HEK293 (cell line): Measurements from ENCODE around the gene DMWD.

Experiments
- CTCF ChIA-PET: fragments of 350-600 bp; formaldehyde crosslinking; extraction: SDS; loops from one replicate; lab custom pipeline; 2021; ENCODE audit warnings: antibody characterized with exemption; lab: Yijun Ruan, JAX
- POLR2A ChIA-PET: fragments of 300-600 bp; formaldehyde crosslinking; extraction: SDS; loops from one replicate; lab custom pipeline; 2020; ENCODE audit warnings: antibody characterized with exemption, inconsistent platforms; lab: Yijun Ruan, JAX
- H3K27ac ChIP-seq: fragments of 200-500 bp; sonication (Bioruptor generic); 2 replicates; pipeline ENCODE4 v1.5.1; 2014; ENCODE audit warnings: low read depth, low read length, control low read depth, inconsistent platforms; ENCODE audit errors: extremely low read depth
- H3K36me3 ChIP-seq, 2 experiments: fragments of 200-500 bp in 1 of 2; sonication (Bioruptor generic) in 1 of 2; 1 replicate in 1 of 2; 2 replicates in 1 of 2; pipeline ENCODE4 v1.5.1; 2014 to 2017; ENCODE audit warnings: inconsistent platforms in 2 of 2, low read length in 2 of 2; ENCODE audit not compliant: control insufficient read depth in 2 of 2, insufficient read depth in 1 of 2
- H3K4me1 ChIP-seq: fragments of 200-500 bp; sonication (Bioruptor generic); 2 replicates; pipeline ENCODE4 v1.5.1; 2014; ENCODE audit warnings: mild to moderate bottlenecking, low read length, inconsistent platforms; ENCODE audit not compliant: control insufficient read depth, insufficient read depth
- H3K4me3 ChIP-seq: 2 replicates; pipeline ENCODE4 v1.5.1; 2011; ENCODE audit warnings: low read depth, mild to moderate bottlenecking, control low read depth, low read length, moderate library complexity
- H3K9me3 ChIP-seq: fragments of 200-500 bp; sonication (Bioruptor generic); 2 replicates; pipeline ENCODE4 v1.5.1; 2014; ENCODE audit warnings: low read depth, low read length, inconsistent platforms; ENCODE audit not compliant: control insufficient read depth, insufficient read depth
- FEZF1 ChIP-seq: fragments of 450-650 bp; formaldehyde crosslinking; IDR thresholded peaks from 2 replicates; pipeline ENCODE4 v1.5.1; 2016; ENCODE audit warnings: missing biosample characterization, missing genetic modification characterization
- HOXA7 ChIP-seq: sonication (generic); formaldehyde crosslinking; IDR thresholded peaks from 2 replicates; pipeline ENCODE4 v1.8.1; 2022; ENCODE audit warnings: missing genetic modification reagents, borderline replicate concordance
- KLF1 ChIP-seq: fragments of 450-650 bp; formaldehyde crosslinking; IDR thresholded peaks from 2 replicates; pipeline ENCODE4 v1.5.1; 2016; ENCODE audit warnings: missing biosample characterization, missing genetic modification characterization
- MEIS1 ChIP-seq: sonication (generic); formaldehyde crosslinking; IDR thresholded peaks from 2 replicates; pipeline ENCODE4 v1.8.1; 2022; ENCODE audit warnings: missing genetic modification reagents, mild to moderate bottlenecking, borderline replicate concordance
- MZF1 ChIP-seq: fragments of 450-650 bp; formaldehyde crosslinking; IDR thresholded peaks from 2 replicates; pipeline ENCODE4 v1.5.1; 2017; ENCODE audit warnings: missing biosample characterization, missing genetic modification characterization, borderline replicate concordance
- PRDM1 ChIP-seq: fragments of 450-650 bp; formaldehyde crosslinking; IDR thresholded peaks from 2 replicates; pipeline ENCODE4; 2016; ENCODE audit warnings: missing biosample characterization, missing genetic modification characterization
- ZFP3 ChIP-seq: fragments of 450-650 bp; formaldehyde crosslinking; IDR thresholded peaks from 2 replicates; pipeline ENCODE4 v1.5.1; 2016; ENCODE audit warnings: low read depth, missing biosample characterization, missing genetic modification characterization
- ZNF16 ChIP-seq: fragments of 450-650 bp; formaldehyde crosslinking; IDR thresholded peaks from 2 replicates; pipeline ENCODE4 v1.5.1; 2016; ENCODE audit warnings: low read depth, missing biosample characterization, missing genetic modification characterization
- ZNF221 ChIP-seq: fragments of 450-650 bp; formaldehyde crosslinking; IDR thresholded peaks from 2 replicates; pipeline ENCODE4 v1.5.1; 2017; ENCODE audit warnings: missing biosample characterization, missing genetic modification characterization, borderline replicate concordance
- ZNF311 ChIP-seq: fragments of 450-650 bp; formaldehyde crosslinking; IDR thresholded peaks from 2 replicates; pipeline ENCODE4 v1.5.1; 2017; ENCODE audit warnings: missing biosample characterization, missing genetic modification characterization, borderline replicate concordance
- ZNF404 ChIP-seq: fragments of 450-650 bp; formaldehyde crosslinking; IDR thresholded peaks from 2 replicates; pipeline ENCODE4 v1.5.1; 2017; ENCODE audit warnings: missing biosample characterization, missing genetic modification characterization
- ZNF658 ChIP-seq: fragments of 450-650 bp; formaldehyde crosslinking; IDR thresholded peaks from 2 replicates; pipeline ENCODE4; 2016; ENCODE audit warnings: missing biosample characterization, missing genetic modification characterization
- TF ChIP-seq, protein P1 (sequence below): fragments of 450-650 bp; formaldehyde crosslinking; IDR thresholded peaks from 2 replicates; pipeline ENCODE4 v1.5.1; 2016; ENCODE audit warnings: missing biosample characterization, missing genetic modification characterization
- TF ChIP-seq, protein P2 (sequence below): fragments of 450-650 bp; formaldehyde crosslinking; IDR thresholded peaks from 2 replicates; pipeline ENCODE4 v1.5.1; 2016; ENCODE audit warnings: missing biosample characterization, missing genetic modification characterization
- TF ChIP-seq, protein P3 (sequence below): fragments of 450-650 bp; formaldehyde crosslinking; IDR thresholded peaks from 2 replicates; pipeline ENCODE4 v1.5.1; 2016; ENCODE audit warnings: missing biosample characterization, missing genetic modification characterization
- TF ChIP-seq, protein P4 (sequence below): fragments of 450-650 bp; IDR thresholded peaks from 2 replicates; pipeline ENCODE4 v1.5.1; 2018; ENCODE audit warnings: missing biosample characterization, mild to moderate bottlenecking, missing genetic modification characterization

Gene DMWD

DNA sequence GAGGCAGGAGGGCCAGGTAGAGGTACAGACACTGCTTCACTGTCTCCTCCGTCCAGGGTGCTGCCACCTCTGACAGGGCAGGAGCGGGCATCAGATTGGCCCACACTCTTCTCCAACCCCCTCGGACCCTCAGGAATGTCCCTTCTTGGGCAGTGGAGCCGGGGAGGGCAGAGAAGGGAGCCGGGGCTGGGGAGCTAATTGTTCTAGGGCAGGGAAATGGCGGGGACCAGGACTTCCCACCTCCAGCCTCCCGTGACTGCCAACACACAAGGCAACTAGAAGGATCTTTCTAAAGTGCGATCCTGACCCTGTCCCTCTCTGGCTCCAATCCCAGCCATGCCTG, 32.6 kb upstream of the DMWD start:
- Histone ChIP-seq H3K4me3 (no peak overlapping the region), H3K36me3 (peaks cover 3 to 94% of the 10 kb centered on the region in 2 experiments; a peak in 2 of 3 replicates), H3K4me1 (no peaks in the 10 kb centered on the region), H3K9me3 (no peaks in the 10 kb centered on the region), H3K27ac (0 out of 2 replicates have a peak overlapping the region, but pooled peaks have one; percentile 9)
- CTCF ChIA-PET = interaction anchor here (0.6 to 4.1 kb wide), 5 partner anchors 8 to 441 kb away, joined by 3 to 35 read pairs (median 4); no protein-coding TSS in a partner anchor
- POLR2A ChIA-PET = interaction anchor here (0.6 to 2.1 kb wide), 4 partner anchors 8 to 68 kb away, joined by 3 to 7 read pairs (median 6); partner anchors contain the start of genes SIX5 and SYMPK
- TF ChIP-seq ZNF404 (tag by site-specific recombination) (no peak), ZNF658 (tag by site-specific recombination) (no peak), MZF1 (tag by site-specific recombination) (no peak), ZFP3 (no peak), KLF1 (tag by site-specific recombination) (no peak), PRDM1 (tag by site-specific recombination) (no peak), ZNF16 (no peak), FEZF1 (tag by site-specific recombination) (no peak)
- TF ChIP-seq, protein P1, sequence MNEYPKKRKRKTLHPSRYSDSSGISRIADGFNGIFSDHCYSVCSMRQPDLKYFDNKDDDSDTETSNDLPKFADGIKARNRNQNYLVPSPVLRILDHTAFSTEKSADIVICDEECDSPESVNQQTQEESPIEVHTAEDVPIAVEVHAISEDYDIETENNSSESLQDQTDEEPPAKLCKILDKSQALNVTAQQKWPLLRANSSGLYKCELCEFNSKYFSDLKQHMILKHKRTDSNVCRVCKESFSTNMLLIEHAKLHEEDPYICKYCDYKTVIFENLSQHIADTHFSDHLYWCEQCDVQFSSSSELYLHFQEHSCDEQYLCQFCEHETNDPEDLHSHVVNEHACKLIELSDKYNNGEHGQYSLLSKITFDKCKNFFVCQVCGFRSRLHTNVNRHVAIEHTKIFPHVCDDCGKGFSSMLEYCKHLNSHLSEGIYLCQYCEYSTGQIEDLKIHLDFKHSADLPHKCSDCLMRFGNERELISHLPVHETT (tag by site-specific recombination) = no peak
- TF ChIP-seq, protein P2, sequence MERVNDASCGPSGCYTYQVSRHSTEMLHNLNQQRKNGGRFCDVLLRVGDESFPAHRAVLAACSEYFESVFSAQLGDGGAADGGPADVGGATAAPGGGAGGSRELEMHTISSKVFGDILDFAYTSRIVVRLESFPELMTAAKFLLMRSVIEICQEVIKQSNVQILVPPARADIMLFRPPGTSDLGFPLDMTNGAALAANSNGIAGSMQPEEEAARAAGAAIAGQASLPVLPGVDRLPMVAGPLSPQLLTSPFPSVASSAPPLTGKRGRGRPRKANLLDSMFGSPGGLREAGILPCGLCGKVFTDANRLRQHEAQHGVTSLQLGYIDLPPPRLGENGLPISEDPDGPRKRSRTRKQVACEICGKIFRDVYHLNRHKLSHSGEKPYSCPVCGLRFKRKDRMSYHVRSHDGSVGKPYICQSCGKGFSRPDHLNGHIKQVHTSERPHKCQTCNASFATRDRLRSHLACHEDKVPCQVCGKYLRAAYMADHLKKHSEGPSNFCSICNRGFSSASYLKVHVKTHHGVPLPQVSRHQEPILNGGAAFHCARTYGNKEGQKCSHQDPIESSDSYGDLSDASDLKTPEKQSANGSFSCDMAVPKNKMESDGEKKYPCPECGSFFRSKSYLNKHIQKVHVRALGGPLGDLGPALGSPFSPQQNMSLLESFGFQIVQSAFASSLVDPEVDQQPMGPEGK (tag by site-specific recombination) = no peak
- TF ChIP-seq, protein P3, sequence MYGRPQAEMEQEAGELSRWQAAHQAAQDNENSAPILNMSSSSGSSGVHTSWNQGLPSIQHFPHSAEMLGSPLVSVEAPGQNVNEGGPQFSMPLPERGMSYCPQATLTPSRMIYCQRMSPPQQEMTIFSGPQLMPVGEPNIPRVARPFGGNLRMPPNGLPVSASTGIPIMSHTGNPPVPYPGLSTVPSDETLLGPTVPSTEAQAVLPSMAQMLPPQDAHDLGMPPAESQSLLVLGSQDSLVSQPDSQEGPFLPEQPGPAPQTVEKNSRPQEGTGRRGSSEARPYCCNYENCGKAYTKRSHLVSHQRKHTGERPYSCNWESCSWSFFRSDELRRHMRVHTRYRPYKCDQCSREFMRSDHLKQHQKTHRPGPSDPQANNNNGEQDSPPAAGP (tag by site-specific recombination) = no peak

GRCh38 chr19:45824531-45825262, 32.1 kb upstream of the DMWD start:
- ChIA-PET POLR2A (interaction anchor here (1.1 to 2.1 kb wide), 3 partner anchors 8 to 55 kb away, joined by 3 to 7 read pairs (median 6); partner anchors contain the start of genes SIX5 and SYMPK), CTCF (interaction anchor here (0.6 to 4.1 kb wide), 7 partner anchors 7 to 441 kb away, joined by 3 to 35 read pairs (median 4); no protein-coding TSS in a partner anchor)
- Histone ChIP-seq H3K27ac (0 out of 2 replicates have a peak overlapping the region, but pooled peaks have one; percentile 9), H3K4me1 (no peaks in the 10 kb centered on the region), H3K9me3 (no peaks in the 10 kb centered on the region), H3K36me3 (peaks cover 3 to 94% of the 10 kb centered on the region in 2 experiments; a peak in 2 of 3 replicates), H3K4me3 (no peak overlapping the region)
- TF ChIP-seq, protein P4, sequence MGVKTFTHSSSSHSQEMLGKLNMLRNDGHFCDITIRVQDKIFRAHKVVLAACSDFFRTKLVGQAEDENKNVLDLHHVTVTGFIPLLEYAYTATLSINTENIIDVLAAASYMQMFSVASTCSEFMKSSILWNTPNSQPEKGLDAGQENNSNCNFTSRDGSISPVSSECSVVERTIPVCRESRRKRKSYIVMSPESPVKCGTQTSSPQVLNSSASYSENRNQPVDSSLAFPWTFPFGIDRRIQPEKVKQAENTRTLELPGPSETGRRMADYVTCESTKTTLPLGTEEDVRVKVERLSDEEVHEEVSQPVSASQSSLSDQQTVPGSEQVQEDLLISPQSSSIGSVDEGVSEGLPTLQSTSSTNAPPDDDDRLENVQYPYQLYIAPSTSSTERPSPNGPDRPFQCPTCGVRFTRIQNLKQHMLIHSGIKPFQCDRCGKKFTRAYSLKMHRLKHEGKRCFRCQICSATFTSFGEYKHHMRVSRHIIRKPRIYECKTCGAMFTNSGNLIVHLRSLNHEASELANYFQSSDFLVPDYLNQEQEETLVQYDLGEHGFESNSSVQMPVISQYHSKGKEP = no peak
- TF ChIP-seq MEIS1 (CRISPR knock-in tag) = no peak
- no peak for TF ChIP-seq ZNF311
- TF ChIP-seq, protein P1 (tag by site-specific recombination) = no peak
- no peak for TF ChIP-seq HOXA7 (CRISPR knock-in tag)
- TF ChIP-seq ZNF221 = no peak
